Keratinocyte (primary cell): ENCODE data around the gene R3HCC1L. TPM values are rescaled to one million over a fixed set of nuclear protein-coding genes. Genes with fewer than 3 reads are reported as not detected.

ENCODE experiments used
- DNase-seq: peaks from one replicate; pipeline ENCODE4 v3.0.0-alpha.2; 2011; ENCODE audit warnings: low read depth, missing footprints, low spot score
- FAIRE-seq: peaks from 2 replicates; lab custom pipeline; 2011; peaks lifted over from hg19 to GRCh38; lab: Jason Lieb, UNC
- H2AFZ ChIP-seq: 2 replicates; pipeline ENCODE4 v1.6.0; 2012; ENCODE audit warnings: low read length, control low read depth, inconsistent platforms; ENCODE audit not compliant: control insufficient read depth
- H3K27ac ChIP-seq: 2 replicates; pipeline ENCODE4 v1.5.1; 2011; ENCODE audit warnings: low read length; ENCODE audit not compliant: control insufficient read depth, insufficient read depth
- H3K27me3 ChIP-seq: 3 replicates; pipeline ENCODE4 v1.6.0; 2011; ENCODE audit warnings: low read length; ENCODE audit not compliant: control insufficient read depth, insufficient read depth; ENCODE audit errors: extremely low read depth
- H3K36me3 ChIP-seq, 2 experiments: 2 replicates in 1 of 2; 3 replicates in 1 of 2; pipeline ENCODE4 v1.5.1; 2011; ENCODE audit warnings: low read length in 2 of 2, mild to moderate bottlenecking in 1 of 2; ENCODE audit not compliant: control insufficient read depth in 2 of 2, insufficient read depth in 2 of 2; ENCODE audit errors: extremely low read depth in 1 of 2
- H3K4me1 ChIP-seq: 3 replicates; pipeline ENCODE4 v1.5.1; 2011; ENCODE audit warnings: low read length; ENCODE audit not compliant: control insufficient read depth, insufficient read depth; ENCODE audit errors: extremely low read depth
- H3K4me2 ChIP-seq: 3 replicates; pipeline ENCODE4 v1.6.0; 2011; ENCODE audit warnings: low read depth, low read length; ENCODE audit not compliant: control insufficient read depth, insufficient read depth; ENCODE audit errors: extremely low read depth
- H3K4me3 ChIP-seq, 3 experiments: fragments of 200-600 bp in 1 of 3; sonication (generic) in 1 of 3; 2 replicates in 2 of 3; 3 replicates in 1 of 3; pipeline ENCODE4 v1.5.1; 2011 to 2016; ENCODE audit warnings: low read length in 3 of 3, mild to moderate bottlenecking in 3 of 3, control low read depth in 2 of 3, inconsistent platforms in 1 of 3, low read depth in 1 of 3, mixed read lengths in 1 of 3, mixed run types in 1 of 3, moderate library complexity in 1 of 3; ENCODE audit not compliant: control insufficient read depth in 2 of 3, insufficient read depth in 2 of 3; ENCODE audit errors: extremely low read depth in 1 of 3
- H3K79me2 ChIP-seq: 2 replicates; pipeline ENCODE4 v1.6.0; 2012; ENCODE audit warnings: low read length; ENCODE audit not compliant: control insufficient read depth, insufficient read depth
- H3K9ac ChIP-seq: 3 replicates; pipeline ENCODE4 v1.6.0; 2011; ENCODE audit warnings: low read length; ENCODE audit not compliant: control insufficient read depth, insufficient read depth; ENCODE audit errors: extremely low read depth
- H3K9me1 ChIP-seq: 3 replicates; pipeline ENCODE4 v1.6.0; 2011; ENCODE audit warnings: low read length; ENCODE audit not compliant: control insufficient read depth, insufficient read depth; ENCODE audit errors: extremely low read depth
- H3K9me3 ChIP-seq: 2 replicates; pipeline ENCODE4 v1.5.1; 2012; ENCODE audit warnings: low read depth, low read length; ENCODE audit not compliant: control insufficient read depth
- H4K20me1 ChIP-seq: 3 replicates; pipeline ENCODE4 v1.6.0; 2011; ENCODE audit warnings: low read length; ENCODE audit not compliant: control insufficient read depth, insufficient read depth; ENCODE audit errors: extremely low read depth
- EZH2 ChIP-seq: IDR thresholded peaks from one replicate; pipeline ENCODE4 v1.6.1; 2012; ENCODE audit warnings: inconsistent platforms, mild to moderate bottlenecking, low read length, moderate library complexity
- dilution Hi-C: fragments of 300-500 bp; cut with MboI; formaldehyde crosslinking; loops from one replicate; pipeline ENCODE4 v1.7.0; 2020; ENCODE audit warnings: low sequenced_read_pairs; ENCODE audit not compliant: extremely low pct_ligation_motif_present
- polyA plus RNA-seq, 5 experiments: library from polyadenylated mRNA; depleted of rRNA in 3 of 5; stranded (reverse) in 3 of 5; stranded (forward) in 1 of 5; unstranded in 1 of 5; fragments of >200 nt; gene quantifications; 1 replicate in 1 of 5; 2 replicates in 3 of 5; 3 replicates in 1 of 5; pipeline versions ENCODE4 v1.2.1 to v1.2.3, GENCODE V29; 2011 to 2012; ENCODE audit warnings: missing spikeins in 2 of 5, low read depth in 1 of 5, low replicate concordance in 1 of 5
- TF ChIP-seq, protein P1 (sequence below), 3 experiments: IDR thresholded peaks in 1 of 3; conservative IDR thresholded peaks in 1 of 3; optimal IDR thresholded peaks in 1 of 3; 2 replicates in 2 of 3; 3 replicates in 1 of 3; pipeline versions ENCODE3 to v1.5.1; 2011; ENCODE audit warnings: low read length in 3 of 3, mild to moderate bottlenecking in 3 of 3, moderate library complexity in 2 of 3, control low read depth in 1 of 3, inconsistent platforms in 1 of 3; ENCODE audit not compliant: insufficient read depth in 2 of 3; ENCODE audit errors: extremely low read depth in 1 of 3

Gene R3HCC1L
- polyA plus RNA-seq, 1 donor (not counting 4 experiments of a cell fraction or from before 2014, with no cell fraction given), result 11.7 TPM

DNA sequence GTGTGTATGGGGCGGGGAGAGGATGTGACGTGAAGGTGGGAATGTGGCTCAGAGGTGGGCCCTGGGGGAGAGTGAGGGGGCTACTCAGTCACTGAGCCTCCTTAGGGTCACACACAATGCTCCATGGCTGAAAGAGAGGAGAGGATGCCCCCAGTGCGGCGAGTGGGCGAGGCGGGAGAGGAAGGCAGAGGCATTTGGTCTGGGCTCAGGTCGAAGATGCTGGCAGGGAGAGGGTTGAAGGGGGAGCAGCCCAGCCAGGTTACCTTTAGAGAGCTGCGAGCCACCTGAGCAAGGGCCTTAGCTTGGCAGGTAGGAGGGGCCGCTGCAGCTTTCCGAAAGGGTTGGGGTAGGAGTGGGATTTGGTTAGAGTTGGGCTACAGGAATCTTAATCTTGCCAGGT lies 138.2 kb downstream of the R3HCC1L start:
- no peaks in the 10 kb centered on the region for H3K79me2 ChIP-seq
- no peak overlapping the region for H3K9ac ChIP-seq
- no peak overlapping the region for H3K27ac ChIP-seq
- dilution Hi-C loops, result no loop called here
- FAIRE-seq, result no peak
- no peak overlapping the region for H3K4me2 ChIP-seq
- no peak for DNase-seq
- no peaks in the 10 kb centered on the region for H4K20me1 ChIP-seq
- H3K9me1 ChIP-seq, result no peaks in the 10 kb centered on the region
- TF ChIP-seq, protein P1, sequence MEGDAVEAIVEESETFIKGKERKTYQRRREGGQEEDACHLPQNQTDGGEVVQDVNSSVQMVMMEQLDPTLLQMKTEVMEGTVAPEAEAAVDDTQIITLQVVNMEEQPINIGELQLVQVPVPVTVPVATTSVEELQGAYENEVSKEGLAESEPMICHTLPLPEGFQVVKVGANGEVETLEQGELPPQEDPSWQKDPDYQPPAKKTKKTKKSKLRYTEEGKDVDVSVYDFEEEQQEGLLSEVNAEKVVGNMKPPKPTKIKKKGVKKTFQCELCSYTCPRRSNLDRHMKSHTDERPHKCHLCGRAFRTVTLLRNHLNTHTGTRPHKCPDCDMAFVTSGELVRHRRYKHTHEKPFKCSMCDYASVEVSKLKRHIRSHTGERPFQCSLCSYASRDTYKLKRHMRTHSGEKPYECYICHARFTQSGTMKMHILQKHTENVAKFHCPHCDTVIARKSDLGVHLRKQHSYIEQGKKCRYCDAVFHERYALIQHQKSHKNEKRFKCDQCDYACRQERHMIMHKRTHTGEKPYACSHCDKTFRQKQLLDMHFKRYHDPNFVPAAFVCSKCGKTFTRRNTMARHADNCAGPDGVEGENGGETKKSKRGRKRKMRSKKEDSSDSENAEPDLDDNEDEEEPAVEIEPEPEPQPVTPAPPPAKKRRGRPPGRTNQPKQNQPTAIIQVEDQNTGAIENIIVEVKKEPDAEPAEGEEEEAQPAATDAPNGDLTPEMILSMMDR (optimal IDR thresholded peaks at IDR 0.05 in 1 of 3, IDR thresholded peaks at IDR 0.05 in 1 of 3, conservative IDR thresholded peaks at IDR 0.05 in 1 of 3; ENCODE audit: extremely low read depth in 1 of 3, insufficient read depth in 2 of 3, low read length in 3 of 3), result no peak
- TF ChIP-seq EZH2, result no peak
- no peaks in the 10 kb centered on the region for H3K9me3 ChIP-seq
- no peak overlapping the region for H2AFZ ChIP-seq
- no peak overlapping the region for H3K4me3 ChIP-seq
- H3K4me1 ChIP-seq, result peaks cover 17% of the 10 kb centered on the region
- no peaks in the 10 kb centered on the region for H3K36me3 ChIP-seq
- H3K27me3 ChIP-seq, result peaks cover 3% of the 10 kb centered on the region

DNA sequence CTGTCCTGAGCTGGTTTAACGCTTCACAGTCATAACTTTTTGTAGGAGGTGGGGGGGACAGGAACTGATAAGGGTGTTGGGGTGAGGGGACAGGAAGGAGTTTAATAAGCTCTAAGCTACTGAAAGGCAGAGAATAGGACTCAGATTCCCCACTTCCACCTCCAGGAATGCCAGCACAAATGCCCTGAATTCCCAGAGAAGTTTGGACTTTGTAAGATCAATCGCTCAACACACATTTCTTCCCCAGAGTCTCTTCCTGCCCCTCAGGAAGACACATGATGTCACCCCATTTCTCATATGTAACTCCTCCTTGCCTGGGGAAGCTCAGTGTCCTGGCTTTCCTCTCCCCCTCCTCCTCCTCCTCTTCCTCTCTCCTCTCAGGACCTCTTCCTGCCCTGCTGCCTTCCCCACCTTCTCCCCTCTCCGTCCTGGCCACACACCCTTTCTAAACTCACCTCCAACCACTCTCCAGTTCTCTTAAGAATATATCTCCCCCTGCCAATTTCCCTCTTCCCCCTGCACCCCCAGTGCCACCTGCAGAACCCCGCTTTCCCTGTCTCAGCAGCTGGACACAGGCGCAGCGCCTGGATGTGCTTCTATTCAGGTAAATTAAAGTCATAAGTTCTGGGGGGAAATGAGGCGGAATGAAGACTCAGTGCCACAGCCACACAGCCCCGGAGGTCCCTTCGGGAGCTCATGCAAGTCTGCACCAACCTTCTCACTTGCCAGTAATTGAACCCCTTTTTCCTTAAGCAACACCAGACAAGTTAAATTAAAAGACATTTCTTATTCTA lies 138.8 kb downstream of the R3HCC1L start:
- Histone ChIP-seq H3K36me3 (no peaks in the 10 kb centered on the region), H2AFZ (no peak overlapping the region), H3K9me3 (no peaks in the 10 kb centered on the region), H3K27me3 (no peaks in the 10 kb centered on the region), H3K9ac (no peak overlapping the region), H3K4me2 (no peak overlapping the region), H3K4me3 (no peak overlapping the region), H3K4me1 (peaks cover 17% of the 10 kb centered on the region), H3K79me2 (no peaks in the 10 kb centered on the region), H3K9me1 (no peaks in the 10 kb centered on the region), H3K27ac (no peak overlapping the region), H4K20me1 (no peaks in the 10 kb centered on the region)
- TF ChIP-seq EZH2, result no peak
- TF ChIP-seq, protein P1 (optimal IDR thresholded peaks at IDR 0.05 in 1 of 3, IDR thresholded peaks at IDR 0.05 in 1 of 3, conservative IDR thresholded peaks at IDR 0.05 in 1 of 3; ENCODE audit: extremely low read depth in 1 of 3, insufficient read depth in 2 of 3, low read length in 3 of 3), result no peak
- DNase-seq (no peak), FAIRE-seq (no peak)
- dilution Hi-C loops, result no loop called here
